Retinal pigment epithelial cell (primary cell): ENCODE results near the gene AGAP1.

ENCODE experiments used
- DNase-seq: peaks from one replicate; pipeline ENCODE4 v3.0.0-alpha.2; 2010; ENCODE audit warnings: low read depth
- H3K4me3 ChIP-seq: 2 replicates; pipeline ENCODE4 v1.5.1; 2011; ENCODE audit warnings: mild to moderate bottlenecking, low read length, control low read depth, moderate library complexity
- CTCF ChIP-seq: conservative IDR thresholded peaks from 2 replicates; pipeline ENCODE4 v1.5.1; 2011; ENCODE audit warnings: low read depth, low read length, control low read depth, inconsistent platforms

AGAP1 gene

GRCh38 chr2:235453605-235454151 is 40.2 kb upstream of the AGAP1 start:
- H3K4me3 ChIP-seq = no peak overlapping the region
- DNase-seq = no peak
- no peak for TF ChIP-seq CTCF

GRCh38 chr2:235458839-235459273 is 35.0 kb upstream of the AGAP1 start:
- no peak for TF ChIP-seq CTCF
- no peak overlapping the region for H3K4me3 ChIP-seq
- peak; percentile 47 for DNase-seq

GRCh38 chr2:235460548-235461047 is 33.2 kb upstream of the AGAP1 start:
- no peak for DNase-seq
- no peak for TF ChIP-seq CTCF
- H3K4me3 ChIP-seq = no peak overlapping the region

- no peak overlapping the region for H3K4me3 ChIP-seq
- no peak for DNase-seq
- TF ChIP-seq CTCF = no peak
Measured at GRCh38 chr2:235461763-235462414, 32.0 kb upstream of the AGAP1 start.

GRCh38 chr2:235462415-235462790 is 31.4 kb upstream of the AGAP1 start:
- no peak overlapping the region for H3K4me3 ChIP-seq
- DNase-seq = no peak

GRCh38 chr2:235463893-235464292 is 29.9 kb upstream of the AGAP1 start:
- no peak for TF ChIP-seq CTCF
- no peak overlapping the region for H3K4me3 ChIP-seq
- no peak for DNase-seq

More at GRCh38 chr2:235462415-235462790, 31.4 kb upstream of the AGAP1 start:
- no peak for TF ChIP-seq CTCF

GRCh38 chr2:235467588-235467987 is 26.3 kb upstream of the AGAP1 start:
- no peak overlapping the region for H3K4me3 ChIP-seq
- no peak for DNase-seq
- TF ChIP-seq CTCF = no peak
